ENCODE data around the gene OTULIN.
A peak's percentile ranks its signal among the peaks of the same experiment; 100 is the strongest.

The OTULIN gene

DNA sequence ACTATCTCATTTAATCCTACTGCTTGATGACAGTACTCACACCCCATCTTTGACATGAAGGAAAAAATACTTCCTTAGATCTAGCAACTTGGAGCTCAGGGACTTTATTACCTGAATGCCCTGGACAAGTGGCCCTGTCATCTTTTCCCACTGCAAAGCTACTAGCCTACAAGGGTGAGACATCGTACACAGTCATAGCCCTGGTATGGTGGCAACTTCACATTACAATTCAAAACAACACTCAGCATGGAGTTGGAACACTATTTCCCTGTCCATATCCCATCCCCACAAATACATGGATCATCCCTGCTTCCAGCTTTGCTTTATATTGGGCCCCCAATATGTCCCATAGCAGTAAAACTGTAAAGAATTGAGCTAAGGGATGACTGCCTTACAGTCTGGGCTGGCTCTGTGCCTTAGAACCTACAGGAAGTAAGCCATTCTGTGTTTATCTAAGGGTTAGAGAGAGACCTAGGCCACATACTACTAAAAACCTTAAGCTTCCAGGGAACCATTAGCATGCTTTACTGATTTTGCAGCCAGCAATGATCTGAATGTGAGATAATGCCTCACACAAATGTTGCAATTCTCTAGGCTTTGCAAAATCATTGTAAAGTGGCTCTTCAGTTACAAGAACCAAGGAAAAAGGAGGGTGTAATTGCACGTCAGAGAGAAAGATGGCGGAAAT is 55.9 kb downstream of the OTULIN start:
- DNase-seq (ENCODE audit: low read depth, low spot score), result no peak

DNA sequence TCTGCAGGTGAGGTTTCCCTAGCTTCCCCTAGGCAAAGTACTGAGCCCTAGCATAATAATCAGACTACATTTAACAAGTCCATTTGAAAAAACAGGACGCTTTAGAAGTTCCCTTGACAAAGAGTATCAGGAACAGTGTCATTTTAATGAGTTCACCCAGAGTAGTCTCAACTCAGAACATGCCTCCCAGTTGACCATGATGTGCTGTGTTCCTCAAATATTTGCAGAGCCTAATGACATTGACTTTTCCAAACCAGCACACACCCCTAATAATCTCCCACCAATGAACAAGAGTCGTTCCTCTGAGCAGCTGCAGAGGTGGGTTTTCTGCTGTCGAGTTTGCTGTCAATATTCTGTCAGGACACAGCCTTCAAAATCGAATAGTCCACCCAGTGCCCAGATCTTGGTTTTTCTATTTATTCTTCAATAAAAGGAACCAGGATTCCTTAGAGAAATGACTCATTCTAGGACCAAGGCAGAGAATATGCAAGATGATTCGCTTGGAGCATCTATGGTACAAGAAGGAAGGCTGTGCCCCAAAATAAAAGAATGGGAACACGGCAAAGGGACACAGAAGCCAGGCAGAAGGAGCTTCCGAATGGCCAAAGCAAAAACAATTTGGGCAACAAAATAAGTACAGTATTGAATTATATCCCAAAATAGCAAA is 57.6 kb downstream of the OTULIN start:
- DNase-seq (ENCODE audit: low read depth, low spot score), result no peak

DNA sequence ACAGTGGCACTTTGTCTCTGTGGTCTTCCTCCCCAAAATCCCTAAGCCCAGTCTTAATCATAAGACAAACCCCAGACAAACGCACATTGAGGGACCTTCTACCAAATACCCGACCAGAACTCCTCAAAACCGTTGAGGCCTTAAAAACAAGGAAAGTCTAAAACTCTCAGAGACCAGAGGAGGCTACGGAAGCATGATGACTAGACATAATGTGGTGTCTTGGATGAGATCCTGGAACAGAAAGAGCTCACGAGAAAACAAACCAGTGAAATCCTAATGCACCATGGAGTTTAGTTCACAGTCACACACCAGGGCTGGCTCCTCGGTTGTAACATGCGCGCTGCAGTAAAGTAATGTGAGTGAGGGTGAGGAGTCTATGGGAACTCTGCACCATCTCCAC is 58.4 kb downstream of the OTULIN start:
- DNase-seq (ENCODE audit: low read depth, low spot score), result no peak

DNA sequence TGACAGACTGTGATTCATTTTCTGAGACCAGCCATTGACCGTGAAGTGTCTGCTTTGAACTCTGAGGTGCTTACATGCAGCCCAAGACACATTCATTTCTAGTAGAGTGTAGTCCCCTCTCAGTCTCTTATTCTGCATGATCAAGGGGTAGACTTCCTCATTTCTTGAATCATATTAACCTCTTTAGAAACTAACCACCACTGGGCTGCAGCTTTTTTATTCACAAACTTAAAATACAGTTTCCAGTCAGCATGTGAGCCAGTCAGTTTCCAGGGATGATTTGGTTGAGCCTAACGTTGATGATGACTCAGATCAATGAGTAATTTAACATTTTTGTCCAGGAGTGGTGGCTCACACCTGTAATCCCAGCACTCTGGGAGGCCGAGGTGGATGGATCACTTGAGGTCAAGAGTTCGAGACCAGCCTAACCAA is 59.2 kb downstream of the OTULIN start:
- DNase-seq (ENCODE audit: low read depth, low spot score), result no peak

DNA sequence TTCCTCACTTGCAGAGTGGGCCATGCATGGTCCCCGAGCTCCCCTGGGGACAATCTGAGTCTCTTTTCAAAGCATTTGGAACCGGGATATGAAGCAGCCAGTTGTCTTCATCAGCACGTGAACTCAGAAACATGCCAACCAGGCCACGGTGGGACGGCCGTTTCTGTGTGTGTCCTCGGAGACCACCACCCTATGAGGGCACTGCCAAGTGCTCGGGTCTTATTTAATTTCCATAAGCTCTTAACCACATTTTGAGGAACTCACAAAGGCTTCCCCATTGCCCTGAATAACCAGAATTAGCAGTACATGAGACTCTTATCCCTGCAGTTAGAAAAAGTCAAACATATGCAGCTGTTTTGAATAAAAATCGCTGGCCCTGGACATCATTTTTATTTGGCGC is 60.1 kb downstream of the OTULIN start:
- DNase-seq (ENCODE audit: low read depth, low spot score), result no peak

DNA sequence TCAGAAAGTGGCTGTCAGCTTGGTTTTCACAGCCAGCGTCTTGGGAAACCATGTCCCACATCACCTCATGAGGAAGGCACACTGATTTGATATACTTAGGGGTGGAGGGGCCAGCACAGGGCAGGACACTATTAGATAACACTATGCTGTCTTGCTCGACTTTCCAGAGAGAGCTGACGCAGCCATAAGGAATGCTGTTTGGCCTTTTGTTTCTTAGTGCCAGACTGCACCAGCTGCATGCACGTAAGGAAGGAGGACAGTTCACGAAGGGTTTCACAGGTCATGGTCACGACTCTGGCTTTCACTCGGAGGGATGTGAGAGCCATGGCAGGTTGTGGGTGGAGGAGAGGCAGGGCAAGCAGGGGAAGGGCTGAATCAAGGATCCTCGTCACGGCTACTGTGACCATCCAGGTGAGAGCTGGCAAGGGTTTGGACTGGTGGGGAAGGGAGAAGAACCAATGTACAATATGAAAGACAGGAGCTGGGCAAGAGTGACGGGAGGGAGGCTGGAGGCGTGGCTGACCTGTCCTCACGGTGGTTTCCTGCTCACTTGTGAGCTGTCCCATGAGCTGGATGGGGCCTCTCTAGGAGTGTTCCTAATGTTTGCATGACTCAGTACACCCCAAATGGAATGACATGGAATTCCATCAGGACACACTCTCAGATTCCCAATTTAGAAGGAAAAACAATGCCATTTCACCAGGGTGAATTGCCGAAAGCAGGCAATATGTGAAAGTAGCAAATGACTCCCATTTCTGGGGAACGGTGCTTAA is 61.7 kb downstream of the OTULIN start:
- no peak for DNase-seq (ENCODE audit: low read depth, low spot score)

DNA sequence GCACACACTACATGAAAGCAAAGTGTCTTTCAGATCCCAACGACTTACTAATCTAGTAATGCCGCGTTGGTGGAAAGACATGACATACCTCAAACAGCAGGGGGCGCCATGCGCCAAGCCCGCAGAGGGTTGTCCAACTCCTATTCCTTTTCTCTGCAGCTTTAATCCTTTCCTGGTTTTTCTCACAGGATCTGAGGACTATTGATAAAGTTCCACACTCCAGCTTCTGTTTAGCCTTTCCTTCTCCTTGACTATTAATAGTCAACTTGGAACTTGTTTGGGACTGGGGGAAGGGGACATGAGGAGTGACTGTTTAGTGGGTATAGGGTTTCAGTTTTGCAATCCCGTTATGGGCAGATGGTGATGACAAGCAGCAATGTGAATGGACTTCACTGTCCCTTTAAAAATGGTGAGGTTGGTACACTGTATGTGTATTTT is 62.9 kb downstream of the OTULIN start:
- peak; percentile 59 for DNase-seq (ENCODE audit: low read depth, low spot score)

DNA sequence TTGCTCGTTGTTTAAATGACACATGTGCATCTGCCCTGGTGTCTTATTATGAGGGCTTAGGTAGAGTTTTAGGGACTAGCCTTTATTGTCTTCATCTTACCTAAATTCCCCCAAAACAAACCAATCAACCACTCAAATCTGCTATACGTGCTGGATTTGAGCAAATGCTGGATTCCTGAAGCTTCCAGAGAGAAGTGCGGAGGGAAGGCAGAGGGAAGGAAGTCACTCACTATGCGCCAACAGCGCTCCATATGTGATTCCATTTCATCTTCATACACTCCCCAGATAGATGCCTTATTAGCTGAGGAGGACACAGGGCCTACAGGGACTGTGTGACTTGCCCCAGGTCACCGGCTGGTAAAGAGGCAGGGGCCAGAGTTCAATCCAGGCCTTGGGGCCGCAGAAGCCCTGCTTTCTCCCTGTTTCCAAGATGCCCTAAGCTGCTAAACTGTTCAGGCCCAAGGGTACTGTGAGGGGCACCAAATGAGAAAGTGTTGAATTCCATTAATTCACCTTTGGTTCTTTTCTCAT is 63.5 kb downstream of the OTULIN start:
- DNase-seq (ENCODE audit: low read depth, low spot score), result no peak

DNA sequence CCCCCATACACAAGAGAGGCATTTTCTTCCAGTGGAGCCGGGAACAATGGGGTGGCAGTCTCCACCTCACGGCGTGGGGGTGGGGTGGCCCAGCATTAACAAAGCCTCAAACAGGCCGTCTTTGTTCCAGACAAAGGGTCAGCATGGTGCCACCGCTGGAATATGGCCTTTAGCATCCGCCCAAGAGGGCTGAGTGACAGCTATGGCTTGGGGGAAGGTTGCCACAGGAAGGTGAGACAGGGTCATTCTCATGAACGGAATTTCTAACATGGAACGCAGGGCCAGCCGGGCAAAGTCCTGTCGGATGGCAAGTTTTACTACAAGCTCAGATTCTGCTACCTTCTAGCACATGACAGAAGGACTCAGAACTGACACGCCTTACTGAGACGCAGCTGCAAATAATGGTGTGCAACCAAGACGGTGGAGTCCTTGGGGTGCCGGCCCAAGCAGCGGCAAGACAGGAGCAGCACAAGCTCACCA is 64.0 kb downstream of the OTULIN start:
- no peak for DNase-seq (ENCODE audit: low read depth, low spot score)

DNA sequence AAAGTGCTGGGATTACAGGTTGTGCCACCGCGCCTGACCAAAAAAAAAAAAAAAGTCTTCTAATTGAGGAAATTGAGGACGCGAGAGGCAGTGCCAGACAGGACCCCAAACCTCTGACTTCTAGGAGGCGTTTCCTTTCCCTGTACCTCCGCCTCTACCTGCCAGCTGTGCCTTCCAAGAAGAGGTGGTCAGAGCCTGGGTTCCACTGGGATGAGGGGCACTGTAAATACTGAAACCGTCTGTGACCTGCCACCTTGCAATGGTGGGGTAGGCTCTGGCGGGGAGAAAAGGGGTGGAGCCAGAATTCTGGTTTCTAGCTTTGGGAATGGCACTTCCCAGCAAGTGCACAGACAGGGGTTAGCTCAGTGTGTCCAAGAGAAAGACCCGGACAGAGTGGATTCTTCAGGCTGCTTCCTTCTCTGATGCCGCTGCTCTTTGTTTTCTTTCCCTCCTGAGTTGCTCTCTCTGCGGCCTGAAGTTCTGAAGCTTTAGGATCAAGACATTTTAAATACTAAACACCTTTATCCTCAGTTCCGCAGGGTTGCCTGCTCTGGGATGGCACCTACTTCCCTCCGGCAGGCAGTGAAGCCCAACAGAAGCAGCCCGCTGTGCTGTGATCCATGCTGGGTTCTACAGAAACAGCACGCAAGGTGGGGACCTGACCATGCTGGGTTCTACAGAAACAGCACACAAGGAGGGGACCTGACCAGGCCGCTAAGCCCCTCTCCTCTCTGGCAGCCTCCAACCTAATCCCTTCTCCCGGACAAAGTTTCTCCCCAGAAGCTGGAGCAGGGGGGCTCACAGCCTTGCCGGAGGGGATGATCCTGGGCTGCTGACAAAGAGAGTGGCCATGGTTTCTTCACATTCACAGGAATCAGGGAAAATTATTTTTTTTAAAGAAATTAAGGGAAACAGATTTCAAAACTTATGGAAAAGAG is 65.2 kb downstream of the OTULIN start:
- no peak for DNase-seq (ENCODE audit: low read depth, low spot score)

DNA sequence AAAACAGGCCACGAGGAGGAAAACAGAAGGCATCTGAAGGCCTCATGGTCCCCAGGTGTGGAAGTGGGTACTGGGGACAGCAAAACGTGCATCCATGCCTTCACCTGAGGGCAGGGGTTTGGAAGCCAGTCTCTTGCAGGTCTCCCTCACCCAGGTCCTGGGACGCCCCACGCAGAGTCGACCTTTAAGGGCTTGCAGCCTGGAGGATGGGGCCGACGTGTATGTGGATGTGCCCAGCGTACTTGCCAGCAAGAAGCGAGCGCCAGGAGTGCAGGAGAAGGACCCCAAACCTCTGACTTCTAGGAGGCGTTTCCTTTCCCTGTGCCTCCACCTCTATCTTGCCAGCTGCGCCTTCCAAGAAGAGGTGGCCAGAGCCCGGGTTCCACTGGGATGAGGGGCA is 65.9 kb downstream of the OTULIN start:
- no peak for DNase-seq (ENCODE audit: low read depth, low spot score)

DNA sequence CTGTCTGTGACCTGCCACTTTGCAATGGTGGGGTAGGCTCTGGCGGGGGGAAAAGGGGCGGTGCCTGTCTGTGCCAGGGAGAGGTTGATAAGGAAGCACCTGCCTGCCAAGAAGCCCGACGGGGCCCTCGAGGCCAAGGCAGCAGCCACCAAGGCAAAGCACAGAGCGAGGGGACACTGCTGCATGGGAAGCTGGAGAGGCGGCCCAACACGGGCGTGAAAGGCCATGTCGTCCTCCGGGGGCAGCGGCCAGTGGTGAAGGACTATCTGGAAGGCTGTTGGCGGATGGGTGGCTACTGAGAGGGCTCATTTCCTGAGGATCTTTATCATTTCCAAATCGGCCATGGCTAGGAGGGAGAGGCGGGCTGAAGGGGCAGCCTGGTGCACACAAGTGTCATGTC is 66.4 kb downstream of the OTULIN start:
- DNase-seq (ENCODE audit: low read depth, low spot score), result no peak

DNA sequence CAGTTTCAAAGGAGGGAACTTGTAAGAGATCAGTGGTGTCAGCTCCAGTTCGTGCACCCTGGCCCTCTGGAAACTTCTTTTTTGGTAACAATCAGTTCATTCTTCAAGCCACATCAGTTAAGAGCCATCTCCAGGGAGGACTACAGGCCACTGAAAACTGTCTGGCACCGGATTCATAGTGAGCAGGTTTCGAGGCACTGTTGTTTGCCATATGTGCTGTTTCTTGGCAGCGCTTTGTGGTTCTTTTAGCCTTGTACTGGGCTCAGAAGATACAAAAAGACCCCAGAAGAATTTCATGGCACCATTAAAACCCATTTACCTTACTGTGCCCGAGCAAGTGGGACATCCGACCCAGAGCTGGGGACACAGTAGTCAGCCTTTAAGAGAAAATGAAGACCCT is 68.5 kb downstream of the OTULIN start:
- no peak for DNase-seq (ENCODE audit: low read depth, low spot score)

DNA sequence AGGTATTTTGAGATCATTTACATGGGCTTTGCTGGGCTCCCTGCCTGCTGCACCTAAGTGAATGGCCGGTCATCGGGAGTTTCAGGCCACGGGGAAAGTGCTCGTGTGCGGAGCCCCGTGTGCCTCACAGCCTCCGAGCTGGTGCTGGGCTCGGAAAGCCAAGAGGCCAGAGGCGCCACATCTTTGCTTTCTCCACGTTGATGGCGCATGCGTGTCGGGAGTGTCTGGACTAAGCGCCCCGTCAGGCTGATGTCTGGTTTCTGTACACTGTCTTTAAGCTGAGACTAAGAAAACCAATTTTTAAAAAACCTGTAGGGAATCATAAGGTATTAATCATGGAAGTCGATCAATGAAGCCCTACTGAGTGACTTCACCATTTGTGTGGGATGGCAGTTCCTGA is 69.1 kb downstream of the OTULIN start:
- DNase-seq (ENCODE audit: low read depth, low spot score), result no peak

DNA sequence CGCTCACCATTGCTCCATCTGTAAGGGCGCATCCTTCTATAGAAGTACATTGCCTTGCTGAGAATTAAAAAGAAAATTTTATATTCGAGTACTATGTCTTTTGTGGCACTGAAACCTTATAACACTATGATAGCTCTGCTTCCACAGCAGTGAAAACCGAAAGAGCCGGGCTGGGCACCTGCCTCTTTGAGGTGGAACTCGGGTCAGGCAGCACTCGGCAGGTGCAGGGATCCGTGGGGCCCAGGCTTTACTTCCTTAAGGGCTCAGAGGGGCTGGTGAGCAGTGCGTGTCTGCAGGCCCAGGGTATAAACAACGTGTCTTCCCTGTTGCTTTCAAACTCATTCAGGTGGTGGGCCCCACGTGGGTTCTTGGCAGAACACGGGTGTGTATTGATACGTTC is 69.9 kb downstream of the OTULIN start:
- DNase-seq (ENCODE audit: low read depth, low spot score), result no peak

DNA sequence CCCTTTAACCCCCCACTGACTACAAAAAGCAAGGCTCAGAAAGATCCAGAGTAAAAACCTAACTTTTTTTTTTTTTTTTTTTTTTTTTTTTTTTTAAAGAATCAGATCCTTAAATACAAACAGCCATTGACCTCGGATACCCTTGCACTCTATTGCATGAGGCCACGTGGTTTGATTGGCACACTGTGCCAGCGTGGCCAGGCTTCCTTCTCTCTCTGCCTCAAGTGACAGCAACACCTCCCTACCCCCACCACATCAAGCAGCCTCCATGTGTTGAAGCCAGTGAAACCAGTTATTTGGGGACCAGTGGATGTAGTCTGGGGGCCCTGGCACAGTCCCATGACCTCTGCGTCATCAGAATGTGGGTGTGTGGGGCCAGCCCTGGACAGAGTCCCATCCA is 71.4 kb downstream of the OTULIN start:
- DNase-seq (ENCODE audit: low read depth, low spot score), result no peak

DNA sequence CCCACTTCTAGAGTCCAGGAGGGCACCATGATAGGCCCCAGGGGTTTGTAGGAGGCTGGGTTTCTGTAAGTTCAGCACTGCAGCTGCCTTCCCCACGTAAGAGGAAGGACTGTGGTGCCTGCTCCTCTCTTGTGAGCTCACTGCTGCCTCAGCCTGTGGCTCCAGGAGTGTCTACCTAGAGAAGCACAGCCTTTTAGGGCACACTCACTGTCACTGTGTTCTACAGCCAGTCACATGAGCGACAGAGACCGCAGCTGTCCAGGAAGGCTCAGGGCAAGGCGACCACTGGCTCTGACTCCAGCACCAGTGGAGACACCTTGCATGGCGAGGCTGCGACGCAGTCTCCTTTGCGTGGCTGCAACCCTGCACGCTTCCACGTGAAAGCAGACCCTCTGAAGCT is 72.8 kb downstream of the OTULIN start:
- DNase-seq (ENCODE audit: low read depth, low spot score), result no peak

DNA sequence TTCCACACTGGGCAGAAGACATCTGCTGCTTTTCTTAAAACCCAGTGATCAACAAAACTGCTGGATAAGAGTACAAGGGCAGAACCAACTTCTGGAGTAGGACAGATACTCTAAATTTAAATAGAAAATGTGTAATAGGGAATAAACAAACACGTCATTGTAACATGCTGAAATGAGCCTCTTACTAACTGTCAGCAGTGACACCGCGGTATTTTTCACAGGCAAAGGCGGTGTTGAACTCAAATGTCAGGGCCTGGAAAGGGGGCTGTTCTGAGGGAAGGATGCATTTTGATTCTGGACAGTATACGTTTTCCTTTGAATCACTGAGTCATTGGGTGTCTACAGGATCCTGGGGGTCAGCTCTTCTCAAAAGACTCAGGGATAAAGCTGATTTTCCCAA is 73.5 kb downstream of the OTULIN start:
- no peak for DNase-seq (ENCODE audit: low read depth, low spot score)

DNA sequence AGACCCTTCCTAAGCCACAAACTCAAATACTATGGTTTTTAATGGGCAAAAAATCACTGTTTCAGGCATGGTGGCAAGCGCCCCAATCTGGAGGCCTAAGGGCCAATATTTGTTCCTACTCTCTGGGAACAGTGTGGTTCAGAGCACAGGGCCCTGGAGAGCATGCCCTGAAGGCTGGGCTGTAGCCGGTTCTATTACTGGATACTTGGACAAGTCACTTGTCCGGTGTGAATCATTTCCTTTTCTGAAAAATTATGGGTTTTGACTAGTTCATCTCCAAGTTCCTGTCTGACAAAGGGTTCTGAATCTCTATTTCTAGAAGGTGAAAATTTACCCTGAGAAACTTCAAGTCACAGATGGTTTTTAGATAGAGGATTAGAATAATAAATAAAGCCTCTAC is 75.0 kb downstream of the OTULIN start:
- DNase-seq (ENCODE audit: low read depth, low spot score), result no peak

DNA sequence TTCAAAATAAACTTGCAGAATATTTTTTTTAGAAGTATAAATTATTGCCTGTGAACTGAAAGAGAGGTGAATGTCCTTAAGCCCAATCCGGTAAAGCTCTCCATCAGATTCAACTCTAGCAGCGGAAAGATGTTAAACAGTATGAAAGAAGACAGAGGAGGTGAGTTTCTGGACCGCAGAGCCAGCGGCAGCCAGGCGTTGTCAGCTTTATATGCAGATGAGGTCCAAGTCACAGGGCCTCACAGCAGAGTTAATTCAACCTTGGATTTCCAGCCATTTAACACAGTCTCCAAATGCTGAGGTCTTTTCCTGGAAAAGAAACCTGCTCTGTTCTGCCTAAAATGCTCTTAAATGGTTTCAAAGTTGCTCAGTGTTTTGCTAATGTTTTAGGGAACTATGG is 75.5 kb downstream of the OTULIN start:
- DNase-seq (ENCODE audit: low read depth, low spot score), result no peak

DNA sequence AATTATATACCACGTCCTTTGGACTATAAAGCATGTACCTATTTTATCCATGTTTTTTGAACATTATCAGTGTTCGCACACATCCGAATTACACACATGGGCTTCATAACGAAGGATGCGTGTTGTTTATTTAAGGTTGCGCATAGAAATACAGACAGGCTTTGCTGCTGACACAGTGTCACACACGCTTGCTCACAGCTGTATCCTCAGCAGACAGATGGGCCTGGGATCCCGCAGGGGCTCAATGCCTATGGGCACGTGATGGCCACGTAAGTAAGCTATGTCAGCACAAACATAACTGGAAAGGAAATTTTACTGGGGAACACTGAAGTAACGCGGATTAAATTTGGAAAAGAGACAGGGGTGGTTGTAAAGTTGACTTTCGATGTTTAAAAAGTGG is 76.6 kb downstream of the OTULIN start:
- DNase-seq (ENCODE audit: low read depth, low spot score), result no peak

All from brain pericyte (primary cell).